Common myeloid progenitor, CD34-positive (primary cell): ENCODE data around the gene AXIN1.
A peak's percentile ranks its signal among the peaks of the same experiment; 100 is the strongest.

Experiments used
- CTCF ChIA-PET: fragments of 350-600 bp; sonication (Branson Sonifier 250); formaldehyde crosslinking; loops from one replicate; lab custom pipeline; 2021; ENCODE audit warnings: antibody characterized with exemption; lab: Charles Lee
- POLR2A ChIA-PET: fragments of 350-600 bp; sonication (Branson Sonifier 250); formaldehyde crosslinking; loops from one replicate; lab custom pipeline; 2021; ENCODE audit warnings: antibody characterized with exemption; lab: Charles Lee
- DNase-seq, 3 donors: peaks; one replicate each; pipeline versions ENCODE4 v3.0.0 to v3.0.0-alpha.2; 2013
- H3K27ac ChIP-seq, 2 experiments: 1 replicate in 1 of 2; 2 replicates in 1 of 2; pipeline ENCODE4 v1.7.0; 2013; ENCODE audit warnings: inconsistent platforms in 2 of 2, low read length in 2 of 2, mild to moderate bottlenecking in 2 of 2, low read depth in 1 of 2, moderate library complexity in 1 of 2; ENCODE audit not compliant: severe bottlenecking in 2 of 2, insufficient read depth in 1 of 2, poor library complexity in 1 of 2
- H3K27me3 ChIP-seq, 5 experiments: replicated peaks in 2 of 5; 1 replicate in 3 of 5; 2 replicates in 2 of 5; pipeline versions ENCODE4 v1.6.1 to v1.7.0; 2013; ENCODE audit warnings: low read length in 4 of 5, mild to moderate bottlenecking in 2 of 5, moderate library complexity in 2 of 5, inconsistent platforms in 1 of 5; ENCODE audit not compliant: insufficient read depth in 5 of 5, control insufficient read depth in 4 of 5
- H3K36me3 ChIP-seq, 4 experiments: 1 replicate in 2 of 4; 2 replicates in 2 of 4; pipeline versions ENCODE4 v1.6.1 to v1.7.0; 2013; ENCODE audit warnings: low read length in 3 of 4, control low read depth in 1 of 4, mild to moderate bottlenecking in 1 of 4; ENCODE audit not compliant: control insufficient read depth in 4 of 4, insufficient read depth in 4 of 4
- H3K4me1 ChIP-seq, 4 experiments: 1 replicate in 3 of 4; 2 replicates in 1 of 4; pipeline versions ENCODE4 v1.6.1 to v1.7.1; 2013; ENCODE audit warnings: low read length in 3 of 4, mild to moderate bottlenecking in 3 of 4, control low read depth in 1 of 4, inconsistent platforms in 1 of 4, moderate library complexity in 1 of 4; ENCODE audit not compliant: control insufficient read depth in 4 of 4, insufficient read depth in 4 of 4; ENCODE audit errors: control extremely low read depth in 1 of 4
- H3K4me3 ChIP-seq, 7 experiments: 1 replicate in 4 of 7; 2 replicates in 3 of 7; pipeline versions ENCODE4 v1.5.1 to v1.7.0; 2013; ENCODE audit warnings: mild to moderate bottlenecking in 7 of 7, low read length in 6 of 7, moderate library complexity in 6 of 7, inconsistent platforms in 2 of 7, low read depth in 2 of 7, control low read depth in 1 of 7; ENCODE audit not compliant: insufficient read depth in 4 of 7, control insufficient read depth in 1 of 7; ENCODE audit errors: extremely low read depth in 1 of 7
- H3K9me3 ChIP-seq, 5 experiments: 1 replicate in 4 of 5; 2 replicates in 1 of 5; pipeline versions ENCODE4 v1.6.1 to v1.7.1; 2013; ENCODE audit warnings: low read length in 4 of 5, mild to moderate bottlenecking in 2 of 5, inconsistent platforms in 1 of 5, low read depth in 1 of 5, moderate library complexity in 1 of 5; ENCODE audit not compliant: control insufficient read depth in 4 of 5, insufficient read depth in 2 of 5; ENCODE audit errors: control extremely low read depth in 1 of 5
- WGBS: methylation state at CpG from one replicate; pipeline ENCODE4 v1.1.5; 2013; ENCODE audit not compliant: insufficient coverage; 5-methylcytosine and 5-hydroxymethylcytosine counted together

AXIN1 gene

GRCh38 chr16:280991-281659, 71.4 kb downstream of the AXIN1 start:
- H3K9me3 ChIP-seq, result no peaks in the 10 kb centered on the region
- peak overlapping the region in 5 of 7 experiments; percentile 6 to 62 (median 19) for H3K4me3 ChIP-seq
- no peak overlapping the region for H3K27ac ChIP-seq
- 48% methylated on average over 19 of the region's 27 CpGs for WGBS
- no peak for DNase-seq
- H3K4me1 ChIP-seq, result peaks cover 0 to 25% (median 16%) of the 10 kb centered on the region in 4 experiments
- ChIA-PET POLR2A (no interaction called here), CTCF (interaction anchor here (1.3 kb wide), 1 partner anchor 28 kb away, joined by 3 read pairs; no protein-coding TSS in a partner anchor)
- peaks cover 0 to 34% (median 3%) of the 10 kb centered on the region in 5 experiments for H3K27me3 ChIP-seq
- peaks cover 0 to under 1% (median under 1%) of the 10 kb centered on the region in 4 experiments for H3K36me3 ChIP-seq

- POLR2A ChIA-PET, result interaction anchor here (0.6 kb wide), 1 partner anchor 24 kb away, joined by 4 read pairs; no protein-coding TSS in a partner anchor
- Histone ChIP-seq H3K27ac (no peak within 1 kb of the TSS), H3K36me3 (no peaks in the 10 kb centered on the region), H3K27me3 (peaks cover 0 to 37% (median 3%) of the 10 kb centered on the region in 5 experiments), H3K9me3 (no peaks in the 10 kb centered on the region), H3K4me3 (peak within 1 kb of the TSS in 5 of 7 experiments; percentile 8 to 62 (median 31)), H3K4me1 (peaks cover 0 to 27% (median 17%) of the 10 kb centered on the region in 4 experiments)
- under 1% methylated on average over 46 of the region's 54 CpGs for WGBS
- CTCF ChIA-PET, result no interaction called here
- peak in 2 of 3 donors; percentile 15 to 36 for DNase-seq
Observed at GRCh38 chr16:280552-280951, 72.0 kb downstream of the AXIN1 start, which contains the start of gene ARHGDIG. TSS of gene ARHGDIG (plus strand) at chr16:280591. CDS start at chr16:280681, 90 bp downstream.

GRCh38 chr16:280005-280460, 72.5 kb downstream of the AXIN1 start:
- CTCF ChIA-PET, result interaction anchor here (0.6 kb wide), 1 partner anchor 215 kb away, joined by 3 read pairs; no protein-coding TSS in a partner anchor
- peaks cover 0 to 41% (median 4%) of the 10 kb centered on the region in 5 experiments for H3K27me3 ChIP-seq
- peak in 1 of 3 donors; percentile 26 for DNase-seq
- peaks cover 0 to 31% (median 21%) of the 10 kb centered on the region in 4 experiments for H3K4me1 ChIP-seq
- H3K4me3 ChIP-seq, result peak overlapping the region in 4 of 7 experiments; percentile 8 to 42 (median 13)
- H3K9me3 ChIP-seq, result no peaks in the 10 kb centered on the region
- 7% methylated on average over 41 of the region's 47 CpGs for WGBS
- H3K27ac ChIP-seq, result no peak overlapping the region
- POLR2A ChIA-PET, result interaction anchor here (0.6 kb wide), 1 partner anchor 23 kb away, joined by 4 read pairs; no protein-coding TSS in a partner anchor
- H3K36me3 ChIP-seq, result no peaks in the 10 kb centered on the region

- Histone ChIP-seq H3K9me3 (no peaks in the 10 kb centered on the region), H3K4me1 (peaks cover 0 to 33% (median 23%) of the 10 kb centered on the region in 4 experiments), H3K4me3 (peak overlapping the region in 1 of 7 experiments; percentile 42), H3K36me3 (no peaks in the 10 kb centered on the region), H3K27ac (no peak overlapping the region), H3K27me3 (peaks cover 0 to 44% (median 6%) of the 10 kb centered on the region in 5 experiments)
- no peak for DNase-seq
- CTCF ChIA-PET, result interaction anchor here (0.6 to 1.2 kb wide), 3 partner anchors 44 to 222 kb away, joined by 3 to 5 read pairs (median 3); partner anchors contain the start of gene FAM234A
- 100% methylated on average over 6 of the region's 7 CpGs for WGBS
- POLR2A ChIA-PET, result no interaction called here
Observed at GRCh38 chr16:279531-279930, 73.0 kb downstream of the AXIN1 start.

GRCh38 chr16:278863-279366, 73.6 kb downstream of the AXIN1 start:
- CTCF ChIA-PET, result interaction anchor here (1.1 to 1.2 kb wide), 2 partner anchors 44 to 222 kb away, joined by 3 to 5 read pairs; partner anchors contain the start of gene FAM234A
- 35% methylated on average over 6 of the region's 6 CpGs for WGBS
- H3K27me3 ChIP-seq, result peaks cover 0 to 50% (median 7%) of the 10 kb centered on the region in 5 experiments
- H3K4me3 ChIP-seq, result peak overlapping the region in 1 of 7 experiments; percentile 23
- no peak overlapping the region for H3K27ac ChIP-seq
- H3K36me3 ChIP-seq, result no peaks in the 10 kb centered on the region
- H3K9me3 ChIP-seq, result no peaks in the 10 kb centered on the region
- peak; percentile 89 to 97 (median 96) for DNase-seq
- POLR2A ChIA-PET, result interaction anchor here (0.6 kb wide), 1 partner anchor 40 kb away, joined by 3 read pairs; no protein-coding TSS in a partner anchor
- peaks cover 0 to 33% (median 23%) of the 10 kb centered on the region in 4 experiments for H3K4me1 ChIP-seq

GRCh38 chr16:276426-277077, 76.0 kb downstream of the AXIN1 start:
- H3K4me3 ChIP-seq, result no peak overlapping the region
- ChIA-PET CTCF (interaction anchor here (0.9 to 1.2 kb wide), 2 partner anchors 41 to 211 kb away, joined by 3 read pairs; no protein-coding TSS in a partner anchor), POLR2A (no interaction called here)
- H3K36me3 ChIP-seq, result no peaks in the 10 kb centered on the region
- no peaks in the 10 kb centered on the region for H3K9me3 ChIP-seq
- peaks cover 0 to 33% (median 23%) of the 10 kb centered on the region in 4 experiments for H3K4me1 ChIP-seq
- H3K27me3 ChIP-seq, result peaks cover 0 to 46% (median 7%) of the 10 kb centered on the region in 5 experiments
- WGBS, result 96% methylated on average over 16 of the region's 20 CpGs
- H3K27ac ChIP-seq, result no peak overlapping the region
- DNase-seq, result no peak
